ENCODE data around the gene CTIF. TPM values are rescaled to one million over a fixed set of nuclear protein-coding genes. Genes with fewer than 3 reads are reported as not detected.

CTIF gene
- total RNA-seq, 1 experiment from 2014 or later, result 26.5 TPM

DNA sequence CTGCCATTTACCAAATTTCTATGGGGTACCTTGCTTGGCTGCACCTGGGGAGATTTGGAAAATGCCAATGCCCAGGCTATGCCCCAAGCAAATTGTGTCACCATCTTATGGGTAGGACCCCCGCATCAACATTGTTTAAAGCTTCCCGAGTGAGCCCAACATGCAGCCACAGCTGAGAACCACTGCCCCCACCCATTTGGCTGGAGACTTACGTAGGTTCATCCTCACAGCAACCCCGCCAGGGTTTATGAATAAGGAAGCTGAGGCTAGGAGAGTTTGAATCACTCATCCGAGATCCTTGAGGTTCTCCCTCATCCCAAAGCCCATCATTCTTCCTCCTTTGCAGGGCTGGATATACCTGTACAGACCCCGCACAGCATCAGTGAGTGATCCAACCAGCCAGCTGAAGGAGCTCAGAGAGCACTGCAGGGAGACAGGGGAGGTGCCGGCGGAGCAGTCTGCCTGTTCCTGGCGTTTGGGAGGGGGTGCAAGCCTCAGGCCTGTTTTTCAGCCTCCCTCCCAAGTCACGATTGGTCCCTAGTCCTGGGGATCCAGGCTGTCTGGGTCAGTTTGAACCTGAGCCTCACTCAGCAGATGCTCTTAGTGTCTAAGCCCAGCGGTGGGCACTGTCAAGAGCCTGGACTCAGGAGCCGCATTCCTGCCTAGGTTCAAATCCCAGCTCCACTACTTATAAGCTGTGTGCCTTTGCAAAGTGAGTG is 247.1 kb downstream of the CTIF start:
- CTCF ChIA-PET, result no interaction called here
- Histone ChIP-seq H3K4me3 (ENCODE audit: low read depth in 2 of 2, low read length in 2 of 2) (no peak overlapping the region), H3K9me3 (ENCODE audit: control insufficient read depth, insufficient read depth, low read depth, low read length) (no peaks in the 10 kb centered on the region), H3K27me3 (ENCODE audit: control insufficient read depth, insufficient read depth, low read length) (no peaks in the 10 kb centered on the region), H3K27ac (ENCODE audit: low read length) (no peak overlapping the region), H3K4me1 (ENCODE audit: control insufficient read depth, insufficient read depth, low read length) (no peaks in the 10 kb centered on the region), H3K36me3 (ENCODE audit: control insufficient read depth, insufficient read depth, low read length) (no peaks in the 10 kb centered on the region)
- in situ Hi-C loops (cut with HindIII; ENCODE audit: low pct_unique_long_range_greater_than_20kb, low sequenced_read_pairs), result no loop called here
- no peak for ATAC-seq
- POLR2A ChIA-PET, result no interaction called here
- intact Hi-C loops (cut with micrococcal nuclease; ENCODE audit: unreplicated experiment), result loop anchor here (10.0 kb wide), 1 partner anchor 139 kb away; no protein-coding TSS in a partner anchor
- TF ChIP-seq CTCF (IDR thresholded peaks at IDR 0.05) (no peak), POLR2AphosphoS5 (IDR thresholded peaks at IDR 0.05; ENCODE audit: low read depth, low read length) (no peak), SIN3A (IDR thresholded peaks at IDR 0.05; ENCODE audit: borderline replicate concordance, insufficient read depth, low read depth, low read length) (no peak), TCF7L2 (IDR thresholded peaks at IDR 0.05; ENCODE audit: low read depth, low read length) (no peak)
- TF ChIP-seq, protein P1, sequence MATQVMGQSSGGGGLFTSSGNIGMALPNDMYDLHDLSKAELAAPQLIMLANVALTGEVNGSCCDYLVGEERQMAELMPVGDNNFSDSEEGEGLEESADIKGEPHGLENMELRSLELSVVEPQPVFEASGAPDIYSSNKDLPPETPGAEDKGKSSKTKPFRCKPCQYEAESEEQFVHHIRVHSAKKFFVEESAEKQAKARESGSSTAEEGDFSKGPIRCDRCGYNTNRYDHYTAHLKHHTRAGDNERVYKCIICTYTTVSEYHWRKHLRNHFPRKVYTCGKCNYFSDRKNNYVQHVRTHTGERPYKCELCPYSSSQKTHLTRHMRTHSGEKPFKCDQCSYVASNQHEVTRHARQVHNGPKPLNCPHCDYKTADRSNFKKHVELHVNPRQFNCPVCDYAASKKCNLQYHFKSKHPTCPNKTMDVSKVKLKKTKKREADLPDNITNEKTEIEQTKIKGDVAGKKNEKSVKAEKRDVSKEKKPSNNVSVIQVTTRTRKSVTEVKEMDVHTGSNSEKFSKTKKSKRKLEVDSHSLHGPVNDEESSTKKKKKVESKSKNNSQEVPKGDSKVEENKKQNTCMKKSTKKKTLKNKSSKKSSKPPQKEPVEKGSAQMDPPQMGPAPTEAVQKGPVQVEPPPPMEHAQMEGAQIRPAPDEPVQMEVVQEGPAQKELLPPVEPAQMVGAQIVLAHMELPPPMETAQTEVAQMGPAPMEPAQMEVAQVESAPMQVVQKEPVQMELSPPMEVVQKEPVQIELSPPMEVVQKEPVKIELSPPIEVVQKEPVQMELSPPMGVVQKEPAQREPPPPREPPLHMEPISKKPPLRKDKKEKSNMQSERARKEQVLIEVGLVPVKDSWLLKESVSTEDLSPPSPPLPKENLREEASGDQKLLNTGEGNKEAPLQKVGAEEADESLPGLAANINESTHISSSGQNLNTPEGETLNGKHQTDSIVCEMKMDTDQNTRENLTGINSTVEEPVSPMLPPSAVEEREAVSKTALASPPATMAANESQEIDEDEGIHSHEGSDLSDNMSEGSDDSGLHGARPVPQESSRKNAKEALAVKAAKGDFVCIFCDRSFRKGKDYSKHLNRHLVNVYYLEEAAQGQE (IDR thresholded peaks at IDR 0.05; ENCODE audit: insufficient read depth in 1 of 2, low read depth in 2 of 2, low read length in 1 of 2), result no peak
- no TSS peak for BruUV-seq (replicated peaks)
- no peak for DNase-seq (ENCODE audit: low read depth, low spot score)

DNA sequence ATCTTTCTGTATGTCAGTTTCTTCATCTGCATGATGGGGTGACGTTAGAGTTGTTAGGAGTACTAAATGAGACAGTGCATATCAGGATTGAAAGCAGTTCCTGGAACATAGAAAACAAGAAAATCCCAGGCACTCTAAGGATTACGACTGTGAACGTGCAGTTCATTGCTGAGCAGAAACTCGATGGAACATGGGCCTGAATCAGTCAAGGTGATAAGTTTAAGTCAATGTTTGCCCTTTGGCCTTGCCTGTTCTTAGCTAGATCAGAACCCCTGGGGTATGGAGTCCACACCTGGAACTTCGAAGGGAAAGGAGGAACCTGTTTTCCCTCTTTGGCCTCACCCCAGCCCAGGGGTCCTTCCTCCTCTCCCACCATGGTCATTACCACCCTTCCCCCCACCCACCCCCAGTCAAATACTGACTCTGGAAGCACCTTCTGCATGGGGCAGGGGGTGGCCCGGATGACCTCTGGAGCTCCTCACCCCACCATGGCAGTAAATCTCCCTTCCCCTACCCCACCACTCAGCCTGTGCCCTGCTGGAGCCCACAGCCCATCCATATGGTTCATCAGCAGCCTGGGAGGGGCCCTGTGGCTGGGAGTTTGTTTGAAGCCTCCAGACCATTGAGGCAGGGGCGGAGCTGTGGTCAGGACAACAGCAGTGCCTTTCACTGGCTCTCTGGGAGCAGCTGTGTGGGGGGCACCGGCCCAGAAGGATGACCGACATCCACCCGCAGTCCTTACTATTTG is 247.8 kb downstream of the CTIF start:
- intact Hi-C loops (cut with micrococcal nuclease; ENCODE audit: unreplicated experiment), result loop anchor here (10.0 kb wide), 1 partner anchor 138 kb away; no protein-coding TSS in a partner anchor
- BruUV-seq (replicated peaks), result no TSS peak
- H3K4me1 ChIP-seq (ENCODE audit: control insufficient read depth, insufficient read depth, low read length), result no peaks in the 10 kb centered on the region
- ATAC-seq (no peak), DNase-seq (ENCODE audit: low read depth, low spot score) (no peak)
- CTCF ChIA-PET, result no interaction called here
- H3K36me3 ChIP-seq (ENCODE audit: control insufficient read depth, insufficient read depth, low read length), result no peaks in the 10 kb centered on the region
- no peaks in the 10 kb centered on the region for H3K9me3 ChIP-seq (ENCODE audit: control insufficient read depth, insufficient read depth, low read depth, low read length)
- TF ChIP-seq CTCF (IDR thresholded peaks at IDR 0.05) (no peak), TCF7L2 (IDR thresholded peaks at IDR 0.05; ENCODE audit: low read depth, low read length) (no peak), POLR2AphosphoS5 (IDR thresholded peaks at IDR 0.05; ENCODE audit: low read depth, low read length) (no peak), SIN3A (IDR thresholded peaks at IDR 0.05; ENCODE audit: borderline replicate concordance, insufficient read depth, low read depth, low read length) (no peak)
- TF ChIP-seq, protein P1 (IDR thresholded peaks at IDR 0.05; ENCODE audit: insufficient read depth in 1 of 2, low read depth in 2 of 2, low read length in 1 of 2), result no peak
- H3K27ac ChIP-seq (ENCODE audit: low read length), result no peak overlapping the region
- POLR2A ChIA-PET, result no interaction called here
- in situ Hi-C loops (cut with HindIII; ENCODE audit: low pct_unique_long_range_greater_than_20kb, low sequenced_read_pairs), result no loop called here
- H3K4me3 ChIP-seq (ENCODE audit: low read depth in 2 of 2, low read length in 2 of 2), result no peak overlapping the region
- H3K27me3 ChIP-seq (ENCODE audit: control insufficient read depth, insufficient read depth, low read length), result no peaks in the 10 kb centered on the region
